ENCODE measurements around the gene ACSF3. TPM values are rescaled to one million over a fixed set of nuclear protein-coding genes. Genes with fewer than 3 reads are reported as not detected.

The ACSF3 gene
- total RNA-seq, 2 experiments from 2014 or later: 39.7 to 41.7 TPM

- ChIA-PET CTCF (no interaction called here), POLR2A (no interaction called here)
- intact Hi-C loops (cut with DNase I, micrococcal nuclease): no loop called here
- Mint-ChIP-seq H3K36me3 (ENCODE audit: low read depth) (no peaks in the 10 kb centered on the region), H3K27me3 (no peaks in the 10 kb centered on the region), H3K4me1 (no peaks in the 10 kb centered on the region), H3K9me3 (ENCODE audit: low read depth) (peaks cover 1% of the 10 kb centered on the region), H3K4me3 (no peak overlapping the region), H3K27ac (no peak overlapping the region)
- no peak for ATAC-seq
- no peak for DNase-seq
These were observed 42.8 kb upstream of the ACSF3 start for GRCh38 chr16:89050868-89051311.

- ChIA-PET CTCF (no interaction called here), POLR2A (no interaction called here)
- Mint-ChIP-seq H3K4me3 (no peak overlapping the region), H3K27ac (no peak overlapping the region), H3K4me1 (no peaks in the 10 kb centered on the region), H3K27me3 (no peaks in the 10 kb centered on the region), H3K9me3 (ENCODE audit: low read depth) (no peaks in the 10 kb centered on the region), H3K36me3 (ENCODE audit: low read depth) (no peaks in the 10 kb centered on the region)
- intact Hi-C loops (cut with DNase I, micrococcal nuclease): no loop called here
- ATAC-seq: no peak
- DNase-seq: no peak
These were observed 42.0 kb upstream of the ACSF3 start for GRCh38 chr16:89051521-89052166.

DNA sequence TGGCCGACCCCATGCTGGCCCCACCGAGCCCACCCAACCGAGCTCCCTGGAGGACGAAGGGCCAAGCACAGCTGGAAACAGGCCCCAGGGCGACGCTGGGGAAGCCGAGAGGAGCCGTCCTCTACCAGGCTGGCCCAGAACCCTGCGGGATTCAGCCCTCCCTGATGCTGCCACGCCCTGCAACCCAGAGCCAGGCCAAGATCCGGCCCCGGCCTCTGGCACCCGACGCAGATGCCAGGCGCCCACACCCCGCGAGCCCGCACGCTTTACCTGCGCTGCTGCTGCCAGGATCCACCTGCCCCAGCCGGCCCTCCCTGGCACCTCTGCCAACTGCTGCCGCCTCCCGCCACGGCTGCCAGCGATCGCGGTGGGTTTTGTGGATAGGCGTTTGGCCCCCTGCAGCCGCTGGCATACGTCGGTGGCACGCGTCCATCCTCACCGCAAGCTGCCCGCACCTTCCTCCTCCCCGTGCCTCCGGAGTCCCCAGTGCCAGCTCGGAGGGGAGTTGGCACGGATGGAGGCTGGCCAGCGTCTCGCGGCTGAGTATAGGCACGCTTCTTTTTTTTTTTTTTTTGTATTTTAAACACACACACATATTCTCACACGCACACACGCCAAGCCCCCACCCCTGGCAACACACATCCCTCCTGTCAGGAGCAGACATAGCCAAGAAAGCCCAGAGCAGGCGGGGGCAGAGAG lies 41.3 kb upstream of the ACSF3 start:
- no peak overlapping the region for H3K4me3 Mint-ChIP-seq
- no peak for ATAC-seq

DNA sequence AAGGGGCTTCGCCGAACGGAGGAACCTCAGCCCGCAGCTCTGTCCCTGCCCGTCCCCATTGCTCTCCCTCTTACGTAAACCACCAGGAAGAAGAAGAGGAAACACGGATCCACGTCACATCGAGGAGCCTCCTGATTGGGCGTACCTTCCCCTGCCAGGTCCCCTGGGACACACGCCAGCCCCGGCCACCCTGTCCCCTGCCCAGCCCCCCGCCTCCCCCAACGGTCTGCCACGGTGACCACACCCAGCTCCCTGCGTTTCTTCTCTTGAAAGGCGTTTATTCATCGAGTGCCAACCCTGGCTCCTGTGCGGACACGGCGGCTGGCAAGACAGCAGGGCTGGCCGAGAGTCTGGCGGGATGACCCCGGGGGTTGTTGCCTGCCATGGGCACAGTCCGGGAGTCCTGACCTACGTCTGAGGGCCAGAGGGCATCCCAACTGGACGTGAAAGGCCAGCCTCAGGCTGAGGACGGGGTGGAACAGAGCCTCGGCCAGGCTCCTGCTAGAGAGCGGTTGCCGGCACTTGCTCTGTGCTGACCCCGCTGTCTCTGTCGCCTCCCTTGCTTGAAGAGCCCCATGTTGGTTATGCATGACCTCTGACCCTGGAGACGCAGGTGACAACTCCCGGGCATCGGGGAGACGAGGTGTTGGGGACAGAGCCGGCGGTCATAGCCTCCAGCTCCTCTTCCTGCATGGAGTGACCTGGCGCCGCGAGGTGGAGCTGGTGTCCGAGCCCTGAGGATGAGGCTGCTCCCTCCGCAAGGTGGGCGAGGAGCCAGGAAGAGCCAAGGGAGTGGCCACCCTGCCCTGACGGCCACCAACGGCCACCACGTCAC lies 40.5 kb upstream of the ACSF3 start:
- Mint-ChIP-seq H3K4me3 (no peak overlapping the region), H3K9me3 (ENCODE audit: low read depth) (no peaks in the 10 kb centered on the region)

More for the DNA sequence above, 41.3 kb upstream of the ACSF3 start:
- Mint-ChIP-seq H3K36me3 (ENCODE audit: low read depth) (no peaks in the 10 kb centered on the region), H3K27me3 (no peaks in the 10 kb centered on the region), H3K9me3 (ENCODE audit: low read depth) (no peaks in the 10 kb centered on the region), H3K4me1 (no peaks in the 10 kb centered on the region), H3K27ac (no peak overlapping the region)
- ChIA-PET CTCF (no interaction called here), POLR2A (no interaction called here)
- DNase-seq: no peak
- intact Hi-C loops (cut with DNase I, micrococcal nuclease): no loop called here

GRCh38 chr16:89053725-89054029 lies 40.0 kb upstream of the ACSF3 start:
- CTCF ChIA-PET: no interaction called here
- H3K4me1 Mint-ChIP-seq: no peaks in the 10 kb centered on the region
- no peak overlapping the region for H3K27ac Mint-ChIP-seq
- H3K9me3 Mint-ChIP-seq (ENCODE audit: low read depth): no peaks in the 10 kb centered on the region
- H3K27me3 Mint-ChIP-seq: no peaks in the 10 kb centered on the region
- ATAC-seq (no peak), DNase-seq (no peak)
- POLR2A ChIA-PET: no interaction called here
- intact Hi-C loops (cut with DNase I, micrococcal nuclease): no loop called here
- no peak overlapping the region for H3K4me3 Mint-ChIP-seq
- no peaks in the 10 kb centered on the region for H3K36me3 Mint-ChIP-seq (ENCODE audit: low read depth)

More for the DNA sequence above, 40.5 kb upstream of the ACSF3 start:
- no peak for ATAC-seq
- Mint-ChIP-seq H3K36me3 (ENCODE audit: low read depth) (no peaks in the 10 kb centered on the region), H3K4me1 (no peaks in the 10 kb centered on the region), H3K27ac (no peak overlapping the region), H3K27me3 (no peaks in the 10 kb centered on the region)
- no peak for DNase-seq
- intact Hi-C loops (cut with DNase I, micrococcal nuclease): no loop called here
- POLR2A ChIA-PET: no interaction called here
- CTCF ChIA-PET: no interaction called here

DNA sequence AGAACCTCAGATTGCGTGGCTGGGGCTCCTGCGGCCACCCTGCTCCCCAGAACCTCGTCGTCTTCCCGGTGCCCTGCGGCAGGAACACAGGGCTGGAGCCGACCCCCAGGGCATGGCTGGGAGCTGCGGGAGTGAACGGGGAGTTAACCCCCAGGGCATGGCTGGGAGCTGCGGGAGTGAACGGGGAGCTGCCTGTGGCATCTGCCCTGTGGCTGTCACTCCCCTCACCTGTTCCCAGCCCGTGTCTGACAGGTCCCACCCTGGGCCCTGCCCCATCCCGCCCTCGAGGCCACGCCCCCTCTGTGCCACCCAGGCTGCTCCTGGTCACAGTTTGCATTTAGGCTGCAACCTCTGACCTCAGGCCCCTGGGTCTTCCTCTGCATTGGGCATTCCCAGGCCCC lies 39.4 kb upstream of the ACSF3 start:
- Mint-ChIP-seq H3K9me3 (ENCODE audit: low read depth) (no peaks in the 10 kb centered on the region), H3K4me1 (no peaks in the 10 kb centered on the region), H3K27me3 (no peaks in the 10 kb centered on the region), H3K36me3 (ENCODE audit: low read depth) (no peaks in the 10 kb centered on the region), H3K27ac (no peak overlapping the region), H3K4me3 (no peak overlapping the region)
- ChIA-PET POLR2A (no interaction called here), CTCF (no interaction called here)
- ATAC-seq (no peak), DNase-seq (no peak)
- intact Hi-C loops (cut with DNase I, micrococcal nuclease): no loop called here

DNA sequence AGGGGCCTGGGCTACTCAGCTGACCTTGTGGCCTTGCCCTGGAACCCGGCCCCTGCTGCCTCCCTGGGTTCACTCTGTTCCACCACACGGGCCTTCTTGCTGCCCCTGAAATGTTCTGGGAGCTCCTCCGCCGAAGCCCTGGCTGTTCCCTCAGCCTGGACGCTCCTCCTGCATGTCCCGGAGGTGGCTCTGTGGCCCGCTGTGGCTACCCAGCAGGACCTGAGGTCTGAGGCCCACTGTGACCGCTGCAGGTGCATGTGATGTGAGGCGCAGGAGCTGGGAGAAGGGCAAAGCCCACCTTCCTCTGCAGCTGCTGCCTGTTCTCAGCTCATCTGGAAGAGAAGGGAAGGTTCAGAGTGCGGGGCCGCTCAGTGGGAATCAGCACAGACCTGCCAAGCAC lies 38.9 kb upstream of the ACSF3 start:
- no peak overlapping the region for H3K27ac Mint-ChIP-seq
- DNase-seq (no peak), ATAC-seq (no peak)
- ChIA-PET CTCF (no interaction called here), POLR2A (no interaction called here)
- H3K4me3 Mint-ChIP-seq: no peak overlapping the region
- intact Hi-C loops (cut with DNase I, micrococcal nuclease): no loop called here
- H3K4me1 Mint-ChIP-seq: no peaks in the 10 kb centered on the region
- H3K9me3 Mint-ChIP-seq (ENCODE audit: low read depth): no peaks in the 10 kb centered on the region
- no peaks in the 10 kb centered on the region for H3K36me3 Mint-ChIP-seq (ENCODE audit: low read depth)
- H3K27me3 Mint-ChIP-seq: no peaks in the 10 kb centered on the region

- Mint-ChIP-seq H3K36me3 (ENCODE audit: low read depth) (no peaks in the 10 kb centered on the region), H3K27me3 (no peaks in the 10 kb centered on the region), H3K9me3 (ENCODE audit: low read depth) (no peaks in the 10 kb centered on the region), H3K4me3 (no peak overlapping the region), H3K27ac (no peak overlapping the region), H3K4me1 (no peaks in the 10 kb centered on the region)
- ChIA-PET POLR2A (no interaction called here), CTCF (no interaction called here)
- ATAC-seq (no peak), DNase-seq (no peak)
- intact Hi-C loops (cut with DNase I, micrococcal nuclease): no loop called here
These were observed 38.3 kb upstream of the ACSF3 start for GRCh38 chr16:89055313-89055712.

GRCh38 chr16:89055894-89056555 lies 37.6 kb upstream of the ACSF3 start:
- no peak overlapping the region for H3K27ac Mint-ChIP-seq
- H3K27me3 Mint-ChIP-seq: no peaks in the 10 kb centered on the region
- H3K4me1 Mint-ChIP-seq: no peaks in the 10 kb centered on the region
- POLR2A ChIA-PET: no interaction called here
- intact Hi-C loops (cut with DNase I, micrococcal nuclease): no loop called here
- no peaks in the 10 kb centered on the region for H3K36me3 Mint-ChIP-seq (ENCODE audit: low read depth)
- no peaks in the 10 kb centered on the region for H3K9me3 Mint-ChIP-seq (ENCODE audit: low read depth)
- ATAC-seq (no peak), DNase-seq (no peak)
- H3K4me3 Mint-ChIP-seq: no peak overlapping the region
- CTCF ChIA-PET: no interaction called here

DNA sequence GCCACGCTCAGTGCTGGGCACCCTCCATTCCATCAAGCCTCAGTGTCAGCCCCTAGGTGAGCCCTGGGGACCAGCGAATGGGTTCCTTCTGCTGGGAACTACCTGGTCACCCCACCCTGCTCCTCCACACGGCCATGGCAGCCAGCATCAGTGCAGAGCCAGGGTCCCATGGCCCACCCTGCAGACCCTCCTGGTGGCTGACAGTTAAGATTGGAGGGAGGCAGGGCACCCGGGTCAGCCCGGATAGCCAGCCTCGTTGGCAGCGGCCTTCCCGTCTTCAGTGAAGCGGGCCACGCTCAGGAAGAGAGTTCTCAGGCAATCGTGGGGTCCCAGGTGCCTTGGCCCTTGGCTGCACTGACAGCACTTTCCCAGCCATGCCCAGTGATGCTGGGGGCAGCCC lies 37.1 kb upstream of the ACSF3 start:
- Mint-ChIP-seq H3K4me1 (no peaks in the 10 kb centered on the region), H3K27me3 (no peaks in the 10 kb centered on the region), H3K27ac (no peak overlapping the region), H3K9me3 (ENCODE audit: low read depth) (no peaks in the 10 kb centered on the region), H3K36me3 (ENCODE audit: low read depth) (no peaks in the 10 kb centered on the region), H3K4me3 (no peak overlapping the region)
- POLR2A ChIA-PET: no interaction called here
- DNase-seq (no peak), ATAC-seq (no peak)
- intact Hi-C loops (cut with DNase I, micrococcal nuclease): no loop called here
- CTCF ChIA-PET: no interaction called here

- H3K27ac Mint-ChIP-seq: no peak overlapping the region
These were observed 35.9 kb upstream of the ACSF3 start for GRCh38 chr16:89057738-89058137.

DNA sequence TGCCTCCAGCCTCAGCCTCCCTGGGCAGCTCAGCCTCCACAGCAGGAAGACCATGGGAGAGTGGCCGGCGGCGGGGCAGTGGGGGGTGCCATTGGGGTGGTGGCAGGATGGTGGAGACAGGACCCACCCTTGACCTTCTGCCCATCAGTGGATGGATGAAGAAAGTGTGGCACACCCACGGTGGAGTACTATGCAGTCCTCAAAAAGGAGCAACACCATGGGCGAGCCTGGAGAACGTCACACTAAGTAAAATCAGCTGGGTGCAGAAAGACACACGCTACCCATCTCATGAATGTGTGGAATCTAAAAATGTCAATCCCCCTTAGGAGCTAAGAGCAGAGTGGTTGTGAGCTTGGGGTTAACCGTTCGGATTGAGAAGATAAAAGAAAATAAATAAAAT lies 34.8 kb upstream of the ACSF3 start:
- Mint-ChIP-seq H3K9me3 (ENCODE audit: low read depth) (no peaks in the 10 kb centered on the region), H3K27ac (no peak overlapping the region), H3K36me3 (ENCODE audit: low read depth) (no peaks in the 10 kb centered on the region), H3K27me3 (no peaks in the 10 kb centered on the region), H3K4me3 (no peak overlapping the region), H3K4me1 (no peaks in the 10 kb centered on the region)
- POLR2A ChIA-PET: no interaction called here
- DNase-seq (no peak), ATAC-seq (no peak)
- CTCF ChIA-PET: no interaction called here
- intact Hi-C loops (cut with DNase I, micrococcal nuclease): no loop called here

More at GRCh38 chr16:89057738-89058137, 35.9 kb upstream of the ACSF3 start:
- Mint-ChIP-seq H3K4me3 (no peak overlapping the region), H3K36me3 (ENCODE audit: low read depth) (no peaks in the 10 kb centered on the region), H3K27me3 (no peaks in the 10 kb centered on the region), H3K9me3 (ENCODE audit: low read depth) (no peaks in the 10 kb centered on the region), H3K4me1 (no peaks in the 10 kb centered on the region)
- no peak for DNase-seq
- no peak for ATAC-seq
- POLR2A ChIA-PET: no interaction called here
- intact Hi-C loops (cut with DNase I, micrococcal nuclease): no loop called here
- CTCF ChIA-PET: no interaction called here

Measured in activated CD4-positive, alpha-beta T cell treated with anti-CD3 and anti-CD28 coated beads for 36 hours (primary cell).